Measurements from ENCODE around the gene CTRB2. TPM values are rescaled to one million over a fixed set of nuclear protein-coding genes. Genes with fewer than 3 reads are reported as not detected.

CTRB2 gene
- total and polyA plus RNA-seq, 2 donors from 2014 or later: not detected

- Histone ChIP-seq H3K36me3 (ENCODE audit: control insufficient read depth in 2 of 3, insufficient read depth in 3 of 3, low read length in 3 of 3) (no peaks in the 10 kb centered on the region), H3K27ac (ENCODE audit: low read depth in 2 of 2, low read length in 2 of 2) (no peak overlapping the region), H3K9me3 (ENCODE audit: control insufficient read depth in 2 of 3, insufficient read depth in 1 of 3, low read length in 3 of 3) (no peaks in the 10 kb centered on the region), H3K4me3 (ENCODE audit: low read length in 3 of 3) (no peak overlapping the region), H3K4me1 (ENCODE audit: control insufficient read depth in 2 of 3, insufficient read depth in 2 of 3, low read depth in 1 of 3, low read length in 3 of 3) (no peaks in the 10 kb centered on the region), H3K9ac (ENCODE audit: low read length in 3 of 3) (no peak overlapping the region), H3K27me3 (ENCODE audit: control insufficient read depth, insufficient read depth, low read length) (no peaks in the 10 kb centered on the region)
- no peak for TF ChIP-seq CTCF (IDR thresholded peaks at IDR 0.05; ENCODE audit: borderline replicate concordance, extremely low read depth, insufficient read depth)
- no peak for DNase-seq
- intact Hi-C loops (cut with DNase I): no loop called here
- FAIRE-seq: no peak
These were observed 18.0 kb downstream of the CTRB2 start for GRCh38 chr16:75188832-75189477.

GRCh38 chr16:75181630-75182029 is 25.3 kb downstream of the CTRB2 start:
- intact Hi-C loops (cut with DNase I): no loop called here
- Histone ChIP-seq H3K36me3 (ENCODE audit: control insufficient read depth in 2 of 3, insufficient read depth in 3 of 3, low read length in 3 of 3) (no peaks in the 10 kb centered on the region), H3K9ac (ENCODE audit: low read length in 3 of 3) (no peak overlapping the region), H3K9me3 (ENCODE audit: control insufficient read depth in 2 of 3, insufficient read depth in 1 of 3, low read length in 3 of 3) (peaks cover 0 to 5% (median 2%) of the 10 kb centered on the region in 3 donors), H3K27me3 (ENCODE audit: control insufficient read depth, insufficient read depth, low read length) (no peaks in the 10 kb centered on the region), H3K27ac (ENCODE audit: low read depth in 2 of 2, low read length in 2 of 2) (no peak overlapping the region), H3K4me1 (ENCODE audit: control insufficient read depth in 2 of 3, insufficient read depth in 2 of 3, low read depth in 1 of 3, low read length in 3 of 3) (no peaks in the 10 kb centered on the region), H3K4me3 (ENCODE audit: low read length in 3 of 3) (no peak overlapping the region)
- DNase-seq: no peak
- no peak for FAIRE-seq
- TF ChIP-seq CTCF (IDR thresholded peaks at IDR 0.05; ENCODE audit: borderline replicate concordance, extremely low read depth, insufficient read depth): no peak

- no peak for FAIRE-seq
- Histone ChIP-seq H3K27me3 (ENCODE audit: control insufficient read depth, insufficient read depth, low read length) (no peaks in the 10 kb centered on the region), H3K9ac (ENCODE audit: low read length in 3 of 3) (no peak overlapping the region)
These were observed 27.8 kb downstream of the CTRB2 start for GRCh38 chr16:75179208-75179607.

More at GRCh38 chr16:75179208-75179607, 27.8 kb downstream of the CTRB2 start:
- no peak for TF ChIP-seq CTCF (IDR thresholded peaks at IDR 0.05; ENCODE audit: borderline replicate concordance, extremely low read depth, insufficient read depth)
- intact Hi-C loops (cut with DNase I): no loop called here
- Histone ChIP-seq H3K9me3 (ENCODE audit: control insufficient read depth in 2 of 3, insufficient read depth in 1 of 3, low read length in 3 of 3) (peaks cover 0 to 19% (median 3%) of the 10 kb centered on the region in 3 donors), H3K27ac (ENCODE audit: low read depth in 2 of 2, low read length in 2 of 2) (no peak overlapping the region), H3K36me3 (ENCODE audit: control insufficient read depth in 2 of 3, insufficient read depth in 3 of 3, low read length in 3 of 3) (no peaks in the 10 kb centered on the region), H3K4me1 (ENCODE audit: control insufficient read depth in 2 of 3, insufficient read depth in 2 of 3, low read depth in 1 of 3, low read length in 3 of 3) (no peaks in the 10 kb centered on the region), H3K4me3 (ENCODE audit: low read length in 3 of 3) (no peak overlapping the region)
- no peak for DNase-seq

Data from kidney (tissue), 14 donors.